Hepatocyte (in vitro differentiated cells): ENCODE results near the gene RANGAP1. TPM values are rescaled to one million over a fixed set of nuclear protein-coding genes. Genes with fewer than 3 reads are reported as not detected.
"Not testable (repeated sequence)": the region's sequence is repeated elsewhere in the genome, so short reads cannot be mapped to it uniquely, and the experiment has no call there.

Experiments used
- DNase-seq: peaks from one replicate; pipeline ENCODE4 v3.0.0-alpha.2; 2016; ENCODE audit warnings: low spot score
- H2AFZ ChIP-seq: fragments of 200-600 bp; sonication (generic); 2 replicates; pipeline ENCODE4 v1.6.0; 2016; ENCODE audit warnings: antibody characterized with exemption, mild to moderate bottlenecking
- H3K27ac ChIP-seq: fragments of 200-600 bp; sonication (generic); 2 replicates; pipeline ENCODE4 v1.5.1; 2016; ENCODE audit warnings: mild to moderate bottlenecking
- H3K27me3 ChIP-seq: fragments of 200-600 bp; sonication (generic); 2 replicates; pipeline ENCODE4 v1.6.1; 2016
- H3K36me3 ChIP-seq: fragments of 200-600 bp; sonication (generic); replicated peaks from 2 replicates; pipeline ENCODE4 v1.5.1; 2016; ENCODE audit warnings: low read depth; ENCODE audit not compliant: insufficient read depth
- H3K4me1 ChIP-seq: fragments of 200-600 bp; sonication (generic); 2 replicates; pipeline ENCODE4 v1.5.1; 2016; ENCODE audit warnings: mild to moderate bottlenecking, moderate library complexity; ENCODE audit not compliant: insufficient read depth
- H3K4me2 ChIP-seq: fragments of 200-600 bp; sonication (generic); 2 replicates; pipeline ENCODE4 v1.6.0; 2016
- H3K4me3 ChIP-seq: fragments of 200-600 bp; sonication (generic); 2 replicates; pipeline ENCODE4 v1.5.1; 2016; ENCODE audit warnings: mild to moderate bottlenecking
- H3K79me2 ChIP-seq: fragments of 200-600 bp; sonication (generic); 2 replicates; pipeline ENCODE4 v1.6.0; 2017; ENCODE audit warnings: mild to moderate bottlenecking
- H3K9me2 ChIP-seq: fragments of 200-600 bp; sonication (generic); replicated peaks from 2 replicates; pipeline ENCODE4 v1.6.0; 2017; ENCODE audit warnings: mild to moderate bottlenecking; ENCODE audit not compliant: insufficient read depth
- H3K9me3 ChIP-seq: fragments of 200-600 bp; sonication (generic); 2 replicates; pipeline ENCODE4 v1.5.1; 2016; ENCODE audit warnings: low read depth, mild to moderate bottlenecking
- H4K20me1 ChIP-seq: fragments of 200-600 bp; sonication (generic); 2 replicates; pipeline ENCODE4 v1.6.0; 2016; ENCODE audit warnings: mild to moderate bottlenecking; ENCODE audit not compliant: insufficient read depth, poor library complexity, severe bottlenecking
- EZH2 ChIP-seq: fragments of 200-600 bp; sonication (generic); IDR thresholded peaks from 2 replicates; pipeline ENCODE4 v1.6.1; 2016; ENCODE audit warnings: antibody characterized with exemption, mild to moderate bottlenecking, borderline replicate concordance
- EZH2phosphoT487 ChIP-seq: fragments of 200-600 bp; sonication (generic); IDR thresholded peaks from one replicate; pipeline ENCODE4 v1.6.1; 2018; ENCODE audit warnings: antibody characterized with exemption, mild to moderate bottlenecking, low read depth, moderate library complexity; ENCODE audit not compliant: unreplicated experiment, severe bottlenecking
- WGBS: methylation state at CpG from one replicate; pipeline ENCODE4 v1.1.6; 2016; ENCODE audit warnings: low lambda C conversion rate; ENCODE audit errors: missing lambda C conversion rate; 5-methylcytosine and 5-hydroxymethylcytosine counted together
- polyA plus RNA-seq: library from polyadenylated mRNA; unstranded; fragments of >200 nt; fragmentation: Nextera tagmentation; extraction: Ambion mirVana; gene quantifications from 2 replicates; pipeline ENCODE4 v1.2.1, GENCODE V29; 2016
- total RNA-seq: library from RNA; depleted of rRNA; stranded (reverse); fragments of >200 nt; gene quantifications from 2 replicates; pipeline ENCODE4 v1.2.3, GENCODE V29; 2014
- TF ChIP-seq, protein P1 (sequence below): fragments of 200-600 bp; sonication (generic); IDR thresholded peaks from 2 replicates; pipeline ENCODE4 v1.5.1; 2016; ENCODE audit warnings: antibody characterized with exemption, mild to moderate bottlenecking; ENCODE audit not compliant: poor library complexity

Gene RANGAP1
- total and polyA plus RNA-seq, 2 experiments from 2014 or later, result 35.2 to 38.1 TPM

DNA sequence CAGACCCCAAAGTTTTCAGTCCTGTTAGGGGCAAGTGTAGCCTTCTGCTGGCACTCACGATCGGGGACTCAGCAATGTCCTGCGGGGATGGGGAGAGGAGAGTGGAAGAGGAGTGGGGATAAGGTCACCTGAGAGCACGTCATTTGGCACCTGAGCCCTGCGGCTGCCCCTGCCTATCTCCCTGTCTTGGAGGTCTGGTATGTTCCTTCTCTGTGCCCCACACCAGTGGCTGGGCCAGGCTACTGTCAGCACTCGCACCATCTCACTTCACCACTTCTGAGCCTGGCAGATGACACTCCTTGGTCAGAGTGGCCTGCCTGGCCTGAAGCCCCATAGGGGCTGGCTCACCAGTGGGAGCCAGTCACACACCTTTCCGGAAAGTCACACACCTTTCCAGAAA lies 25.1 kb downstream of the RANGAP1 start:
- Histone ChIP-seq H4K20me1 (no peaks in the 10 kb centered on the region), H3K27me3 (no peaks in the 10 kb centered on the region), H3K79me2 (no peaks in the 10 kb centered on the region), H2AFZ (no peak overlapping the region), H3K27ac (no peak overlapping the region), H3K4me1 (no peaks in the 10 kb centered on the region), H3K36me3 (no peaks in the 10 kb centered on the region), H3K4me3 (no peak overlapping the region), H3K4me2 (no peak overlapping the region), H3K9me2 (no peaks in the 10 kb centered on the region), H3K9me3 (no peaks in the 10 kb centered on the region)
- no peak for TF ChIP-seq EZH2phosphoT487
- TF ChIP-seq, protein P1, sequence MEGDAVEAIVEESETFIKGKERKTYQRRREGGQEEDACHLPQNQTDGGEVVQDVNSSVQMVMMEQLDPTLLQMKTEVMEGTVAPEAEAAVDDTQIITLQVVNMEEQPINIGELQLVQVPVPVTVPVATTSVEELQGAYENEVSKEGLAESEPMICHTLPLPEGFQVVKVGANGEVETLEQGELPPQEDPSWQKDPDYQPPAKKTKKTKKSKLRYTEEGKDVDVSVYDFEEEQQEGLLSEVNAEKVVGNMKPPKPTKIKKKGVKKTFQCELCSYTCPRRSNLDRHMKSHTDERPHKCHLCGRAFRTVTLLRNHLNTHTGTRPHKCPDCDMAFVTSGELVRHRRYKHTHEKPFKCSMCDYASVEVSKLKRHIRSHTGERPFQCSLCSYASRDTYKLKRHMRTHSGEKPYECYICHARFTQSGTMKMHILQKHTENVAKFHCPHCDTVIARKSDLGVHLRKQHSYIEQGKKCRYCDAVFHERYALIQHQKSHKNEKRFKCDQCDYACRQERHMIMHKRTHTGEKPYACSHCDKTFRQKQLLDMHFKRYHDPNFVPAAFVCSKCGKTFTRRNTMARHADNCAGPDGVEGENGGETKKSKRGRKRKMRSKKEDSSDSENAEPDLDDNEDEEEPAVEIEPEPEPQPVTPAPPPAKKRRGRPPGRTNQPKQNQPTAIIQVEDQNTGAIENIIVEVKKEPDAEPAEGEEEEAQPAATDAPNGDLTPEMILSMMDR, result no peak
- TF ChIP-seq EZH2, result no peak
- WGBS, result 98% methylated on average over 7 of the region's 7 CpGs
- no peak for DNase-seq

DNA sequence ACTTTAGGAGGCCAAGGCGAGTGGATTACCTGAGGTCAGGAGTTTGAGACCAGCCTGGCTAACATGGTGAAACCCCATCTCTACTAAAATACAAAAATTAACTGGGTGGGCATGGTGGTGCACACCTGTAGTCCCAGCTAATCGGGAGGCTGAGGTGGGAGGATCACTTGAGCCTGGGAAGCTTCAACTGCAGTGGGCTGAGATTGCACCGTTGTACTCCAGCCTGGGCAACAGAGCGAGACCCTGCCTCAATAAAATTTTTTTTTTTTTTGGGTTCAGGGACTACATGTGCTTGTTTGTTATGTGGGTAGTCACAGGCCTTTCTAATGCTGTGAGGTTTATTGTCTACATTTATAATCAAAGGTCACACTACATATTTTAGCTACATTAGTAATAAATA lies 26.2 kb downstream of the RANGAP1 start:
- not testable (repeated sequence) for H3K27me3 ChIP-seq, H3K4me1 ChIP-seq, DNase-seq, H3K79me2 ChIP-seq, H2AFZ ChIP-seq, H3K4me2 ChIP-seq, H4K20me1 ChIP-seq, H3K4me3 ChIP-seq, H3K27ac ChIP-seq, H3K36me3 ChIP-seq, H3K9me3 ChIP-seq, H3K9me2 ChIP-seq
- 93% methylated on average over 4 of the region's 4 CpGs for WGBS

DNA sequence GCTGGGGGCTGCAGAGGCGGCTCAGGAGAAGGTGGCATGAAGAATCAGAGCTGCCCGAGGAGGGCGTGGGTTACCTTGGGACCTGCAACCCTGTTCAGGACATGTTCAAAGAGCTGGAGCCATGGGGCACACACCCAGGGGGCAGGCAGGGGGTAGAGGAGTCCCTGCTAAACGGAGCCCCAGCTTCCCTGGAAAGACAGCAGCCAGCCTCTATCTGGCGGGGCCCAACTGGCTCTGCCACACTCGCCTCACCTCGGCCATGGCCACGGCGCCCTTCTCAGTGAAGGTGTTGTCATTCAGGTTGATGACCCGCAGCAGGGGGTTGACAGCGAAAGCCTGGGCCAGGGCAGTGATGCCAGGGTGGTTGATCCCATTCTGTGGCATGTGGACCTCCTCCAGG lies 28.3 kb downstream of the RANGAP1 start:
- no peaks in the 10 kb centered on the region for H3K4me1 ChIP-seq
- no peak overlapping the region for H3K27ac ChIP-seq
- H3K9me3 ChIP-seq, result no peaks in the 10 kb centered on the region
- no peaks in the 10 kb centered on the region for H3K27me3 ChIP-seq
- 94% methylated on average over 11 of the region's 11 CpGs for WGBS
- DNase-seq, result no peak
- no peak overlapping the region for H3K4me3 ChIP-seq
- H3K36me3 ChIP-seq, result no peaks in the 10 kb centered on the region
- TF ChIP-seq, protein P1, result no peak
- TF ChIP-seq EZH2phosphoT487 (no peak), EZH2 (no peak)
- no peaks in the 10 kb centered on the region for H3K79me2 ChIP-seq
- no peaks in the 10 kb centered on the region for H3K9me2 ChIP-seq
- no peak overlapping the region for H2AFZ ChIP-seq
- no peak overlapping the region for H3K4me2 ChIP-seq
- H4K20me1 ChIP-seq, result no peaks in the 10 kb centered on the region

DNA sequence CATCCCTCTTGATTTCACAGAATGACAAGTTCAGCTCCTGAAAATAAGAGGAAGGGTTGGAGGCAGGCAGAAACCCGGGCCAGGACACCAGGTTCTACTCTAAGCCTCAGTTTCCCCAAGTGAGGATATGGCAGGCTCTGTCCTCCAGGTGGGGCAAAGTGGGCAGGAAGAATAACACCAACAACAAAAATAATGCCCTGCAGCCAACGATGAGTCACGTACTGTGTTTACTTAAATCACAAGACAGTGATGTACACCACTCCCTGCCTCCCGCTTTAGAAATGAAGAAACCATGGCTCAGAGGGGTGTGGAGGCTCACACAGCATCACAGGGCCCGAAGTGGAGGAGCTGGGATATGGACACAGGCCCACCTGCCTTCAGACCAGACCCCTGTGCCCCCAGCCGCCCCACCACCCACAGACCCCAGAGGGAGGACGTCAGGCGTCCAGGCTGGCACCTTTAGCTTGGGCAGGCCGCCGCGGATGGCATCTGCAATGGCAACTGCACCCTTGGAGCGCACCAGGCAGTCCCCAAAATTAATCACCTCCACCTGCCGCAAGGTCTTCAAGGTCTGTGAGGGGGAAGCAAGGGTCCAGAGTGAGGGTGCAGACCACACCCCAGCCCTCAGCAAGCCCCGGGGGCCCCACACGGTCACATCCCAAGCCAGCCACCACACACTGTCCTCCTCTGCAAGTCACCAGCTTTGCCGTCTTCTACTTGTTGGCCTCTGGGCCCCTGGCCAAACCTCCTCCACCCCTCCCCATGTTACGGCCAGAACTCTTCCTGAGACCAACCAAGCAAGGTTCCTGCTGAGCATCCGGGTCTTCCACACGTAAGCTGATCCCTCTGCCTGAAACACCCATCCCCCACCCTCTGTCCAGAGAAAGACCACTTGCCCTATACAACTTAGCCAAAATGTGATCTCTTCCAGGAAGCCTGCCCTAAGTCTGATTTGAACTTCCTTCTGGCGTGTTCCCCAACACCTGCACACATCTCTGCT lies 29.4 kb downstream of the RANGAP1 start:
- no peaks in the 10 kb centered on the region for H3K36me3 ChIP-seq
- no peak overlapping the region for H2AFZ ChIP-seq

More for the DNA sequence above, 29.4 kb downstream of the RANGAP1 start:
- Histone ChIP-seq H3K27ac (no peak overlapping the region), H3K9me2 (no peaks in the 10 kb centered on the region), H3K27me3 (no peaks in the 10 kb centered on the region), H3K79me2 (no peaks in the 10 kb centered on the region), H3K9me3 (no peaks in the 10 kb centered on the region), H4K20me1 (no peaks in the 10 kb centered on the region), H3K4me3 (no peak overlapping the region), H3K4me2 (no peak overlapping the region), H3K4me1 (no peaks in the 10 kb centered on the region)
- no peak for DNase-seq
- no peak for TF ChIP-seq EZH2phosphoT487
- no peak for TF ChIP-seq EZH2
- TF ChIP-seq, protein P1, result no peak
- WGBS, result 87% methylated on average over 20 of the region's 20 CpGs
